ENCODE data around the gene AGPAT4. TPM values are rescaled to one million over a fixed set of nuclear protein-coding genes. Genes with fewer than 3 reads are reported as not detected.

The AGPAT4 gene
- total and polyA plus RNA-seq, 2 of the 4 experiments (the other 2 are of a cell fraction) = 3.6 to 3.8 TPM

- TF ChIP-seq RFX5 (IDR thresholded peaks at IDR 0.05; ENCODE audit: low read depth, low read length) = no peak
These were observed 1.1 kb downstream of the AGPAT4 start (continued) for GRCh38 chr6:161272635-161273273.

DNA sequence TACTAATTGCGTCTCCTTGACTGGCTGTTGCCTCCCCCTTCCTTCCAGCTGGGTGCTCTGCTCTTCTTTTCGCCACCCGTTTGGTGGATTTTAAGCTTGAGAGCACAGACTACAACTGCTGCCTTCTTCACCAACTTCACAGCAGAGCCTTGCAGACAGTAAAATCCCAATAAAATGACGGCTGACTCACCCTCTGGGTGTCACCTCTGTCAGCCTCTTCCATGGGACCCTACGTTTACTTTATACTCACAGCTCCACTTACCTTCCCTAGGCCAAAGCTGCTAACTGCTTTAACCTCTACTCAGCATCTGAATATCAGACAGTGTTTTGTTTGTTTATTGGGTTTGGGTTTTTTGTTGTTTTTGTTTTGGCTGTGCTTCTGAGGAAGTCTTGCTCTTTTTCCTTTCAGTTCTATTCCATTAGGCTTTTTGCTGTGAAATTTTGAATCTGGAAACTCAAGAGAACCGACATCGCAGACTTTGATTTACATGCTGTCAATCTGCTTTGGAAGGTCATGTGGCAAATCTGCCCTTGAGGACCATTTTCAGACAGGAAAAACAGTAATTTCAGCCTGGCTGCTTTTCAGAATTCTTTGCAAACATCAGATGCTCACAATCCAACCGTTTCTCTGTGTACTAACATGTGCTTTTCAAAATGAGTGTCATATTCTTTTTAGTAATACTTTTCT, 2.4 kb downstream of the AGPAT4 start:
- 80% methylated on average over 2 of the region's 8 CpGs; no CpG with 5 or more reads in 1 of the 2 experiments for WGBS, 2 experiments (ENCODE audit: extremely low coverage in 2 of 2, insufficient read length in 1 of 2)
- ChIA-PET CTCF (interaction anchor here (0.9 to 1.4 kb wide), 3 partner anchors 10 to 102 kb away, joined by 3 to 5 read pairs (median 3); no protein-coding TSS in a partner anchor), POLR2A (ENCODE audit: unreplicated experiment) (no interaction called here)
- peak; percentile 37 for TF ChIP-seq POLR2A (IDR thresholded peaks at IDR 0.05; ENCODE audit: low read depth, low read length)
- TF ChIP-seq CTCF (conservative IDR thresholded peaks at IDR 0.05; ENCODE audit: low read depth, low read length) = no peak
- Histone ChIP-seq H3K56ac (ENCODE audit: extremely low read depth, insufficient read depth, low read length) (no peak overlapping the region), H3K4me1 (ENCODE audit: control insufficient read depth, insufficient read depth, low read length) (0 out of 2 replicates have a peak, but pooled peaks cover 1% of the 10 kb centered on the region), H2BK120ac (ENCODE audit: low read depth, low read length) (no peak overlapping the region), H2BK20ac (ENCODE audit: low read depth, low read length) (no peak overlapping the region), H3K18ac (ENCODE audit: low read depth, low read length) (no peak overlapping the region), H3K9me3 (ENCODE audit: control insufficient read depth, insufficient read depth, low read length) (no peaks in the 10 kb centered on the region), H3K14ac (replicated peaks; ENCODE audit: low read depth, low read length) (no peak overlapping the region), H2AK5ac (ENCODE audit: low read depth, low read length) (no peak overlapping the region), H3K4me3 (ENCODE audit: insufficient read depth, low read depth, low read length) (no peak overlapping the region), H4K91ac (ENCODE audit: insufficient read depth, low read depth, low read length) (no peak overlapping the region), H3K23ac (ENCODE audit: low read depth, low read length) (no peak overlapping the region), H3K27me3 (ENCODE audit: control insufficient read depth, insufficient read depth, low read length) (no peaks in the 10 kb centered on the region), H3K9ac (ENCODE audit: low read depth, low read length) (no peak overlapping the region), H2BK5ac (ENCODE audit: low read depth, low read length, poor library complexity, severe bottlenecking) (no peak overlapping the region), H2AK9ac (replicated peaks; ENCODE audit: low read depth, low read length, poor library complexity) (no peak overlapping the region), H3K27ac (ENCODE audit: insufficient read depth, low read length) (no peak overlapping the region), H4K20me1 (ENCODE audit: insufficient read depth, low read length) (no peaks in the 10 kb centered on the region), H3K9me1 (ENCODE audit: insufficient read depth, low read length) (no peaks in the 10 kb centered on the region), H4K5ac (ENCODE audit: low read depth, low read length) (no peak overlapping the region), H2BK15ac (ENCODE audit: low read depth, low read length) (no peak overlapping the region), H2AFZ (replicated peaks; ENCODE audit: low read length, poor library complexity) (no peak overlapping the region), H3K4ac (ENCODE audit: low read depth, low read length) (no peak overlapping the region), H3K4me2 (ENCODE audit: low read depth, low read length) (no peak overlapping the region), H3K36me3 (ENCODE audit: control insufficient read depth, insufficient read depth, low read length) (no peaks in the 10 kb centered on the region; the same call in 1 of the 2 replicates), H4K8ac (ENCODE audit: low read depth in 2 of 2, low read length in 2 of 2) (no peak overlapping the region), H3K79me1 (ENCODE audit: low read depth in 1 of 2, low read length in 2 of 2) (peaks cover 3 to 23% of the 10 kb centered on the region in 2 experiments; a peak in 2 of 4 replicates)
- dilution Hi-C loops (cut with HindIII; ENCODE audit: low sequenced_read_pairs, unreplicated experiment) = no loop called here
- ATAC-seq (ENCODE audit: low read depth) = no peak
- DNase-seq = no peak
- no TSS peak for BruUV-seq (replicated peaks)
- in situ Hi-C loops (cut with MboI; ENCODE audit: low sequenced_read_pairs) = loop anchor here (10.0 to 25.0 kb wide), 2 partner anchors 107 to 284 kb away; partner anchors contain the start of gene MAP3K4
- intact Hi-C loops (cut with micrococcal nuclease) = loop anchor here (2.0 to 5.0 kb wide), 3 partner anchors 17 to 299 kb away; no protein-coding TSS in a partner anchor
